HCT116 (cell line): ENCODE results near the gene THRB. TPM values are rescaled to one million over a fixed set of nuclear protein-coding genes. Genes with fewer than 3 reads are reported as not detected.

Experiments used
- ATAC-seq: fragments of 200-7000 bp; cut with Tn5 transposase; 2 replicates; pipeline ENCODE4 v1.9.1; 2020; ENCODE audit warnings: mild to moderate bottlenecking, moderate library complexity
- BruUV-seq: library from RNA; stranded (reverse); fragments of 400-500 nt; replicated peaks from 2 replicates; lab custom pipeline; 2021; lab: Mats Ljungman, UMichigan
- CTCF ChIA-PET: fragments of 300-600 bp; sonication (Branson Sonifier 250); formaldehyde crosslinking; loops from one replicate; lab custom pipeline; 2021; ENCODE audit warnings: antibody characterized with exemption; lab: Charles Lee
- POLR2A ChIA-PET: fragments of 300-600, 350-600 bp; sonication (Branson Sonifier 250); formaldehyde crosslinking; loops from one replicate; lab custom pipeline; 2021; ENCODE audit warnings: antibody characterized with exemption; lab: Charles Lee
- RAD21 ChIA-PET, 2 experiments: fragments of 300-600 bp; sonication (Branson Sonifier 250); formaldehyde crosslinking; loops; one replicate each; lab custom pipeline; 2023; ENCODE audit warnings: low total read pairs in 2 of 2; ENCODE audit not compliant: uncharacterized antibody in 2 of 2, unreplicated experiment in 2 of 2, low non-redundant PET in 1 of 2; lab: Charles Lee
- DNase-seq: peaks from one replicate; pipeline ENCODE4 v3.0.0-alpha.2; 2010; ENCODE audit warnings: low read depth, low spot score
- H2AFZ ChIP-seq: fragments of 200-600 bp; shearing (Covaris generic), sonication (generic); 2 replicates; pipeline ENCODE4 v1.6.1; 2017; ENCODE audit warnings: low read depth, mixed run types, mixed read lengths, antibody characterized with exemption, low read length; ENCODE audit not compliant: poor library complexity, severe bottlenecking
- H3K27ac ChIP-seq: 2 replicates; pipeline ENCODE4 v1.5.1; 2012; ENCODE audit warnings: low read depth, low read length
- H3K27me3 ChIP-seq: fragments of 200-600 bp; sonication (generic); 2 replicates; pipeline ENCODE4 v1.6.1; 2016; ENCODE audit warnings: mixed run types, low read length, mixed read lengths; ENCODE audit not compliant: insufficient read depth
- H3K36me3 ChIP-seq, 2 experiments: fragments of 200-500 bp in 1 of 2; fragments of 200-600 bp in 1 of 2; sonication (Bioruptor generic) in 1 of 2; sonication (generic) in 1 of 2; 2 replicates each; pipeline versions ENCODE4 v1.5.1 to v1.6.1; 2014 to 2016; ENCODE audit warnings: low read length in 2 of 2, inconsistent platforms in 1 of 2, mixed read lengths in 1 of 2, mixed run types in 1 of 2; ENCODE audit not compliant: insufficient read depth in 2 of 2, control insufficient read depth in 1 of 2
- H3K4me1 ChIP-seq, 2 experiments: fragments of 200-600 bp in 1 of 2; sonication (generic) in 1 of 2; 2 replicates each; pipeline versions ENCODE4 v1.5.1 to v1.6.1; 2012 to 2017; ENCODE audit warnings: low read length in 2 of 2, inconsistent platforms in 1 of 2, mild to moderate bottlenecking in 1 of 2, mixed read lengths in 1 of 2, mixed run types in 1 of 2, moderate library complexity in 1 of 2; ENCODE audit not compliant: insufficient read depth in 2 of 2, control insufficient read depth in 1 of 2
- H3K4me2 ChIP-seq: fragments of 200-600 bp; sonication (generic); 2 replicates; pipeline ENCODE4 v1.6.1; 2017; ENCODE audit warnings: mixed run types, low read length, mixed read lengths
- H3K4me3 ChIP-seq, 2 experiments: fragments of 200-600 bp in 1 of 2; sonication (generic) in 1 of 2; replicated peaks in 1 of 2; 2 replicates each; pipeline ENCODE4 v1.5.1; 2011 to 2016; ENCODE audit warnings: low read length in 2 of 2, control low read depth in 1 of 2, low read depth in 1 of 2, mild to moderate bottlenecking in 1 of 2, mixed read lengths in 1 of 2, mixed run types in 1 of 2
- H3K79me2 ChIP-seq: fragments of 200-600 bp; sonication (generic); 2 replicates; pipeline ENCODE4 v1.6.1; 2017; ENCODE audit warnings: mild to moderate bottlenecking, mixed run types, low read length, moderate library complexity, mixed read lengths; ENCODE audit not compliant: insufficient read depth
- H3K9ac ChIP-seq: fragments of 200-600 bp; sonication (generic); 2 replicates; pipeline ENCODE4 v1.6.1; 2016; ENCODE audit warnings: low read length, mixed read lengths
- H3K9me2 ChIP-seq: fragments of 200-600 bp; sonication (generic), shearing (Covaris generic); 2 replicates; pipeline ENCODE4 v1.6.1; 2017; ENCODE audit warnings: mixed run types, mild to moderate bottlenecking, moderate library complexity; ENCODE audit not compliant: insufficient read depth
- H3K9me3 ChIP-seq, 2 experiments: fragments of 200-500 bp in 1 of 2; fragments of 200-600 bp in 1 of 2; sonication (Bioruptor generic) in 1 of 2; sonication (generic) in 1 of 2; 2 replicates each; pipeline ENCODE4 v1.6.1; 2014 to 2017; ENCODE audit warnings: low read length in 2 of 2, mixed read lengths in 2 of 2, inconsistent platforms in 1 of 2, low read depth in 1 of 2, mild to moderate bottlenecking in 1 of 2, mixed run types in 1 of 2, moderate library complexity in 1 of 2; ENCODE audit not compliant: control insufficient read depth in 1 of 2, insufficient read depth in 1 of 2
- H4K20me1 ChIP-seq: fragments of 200-600 bp; sonication (generic), shearing (Covaris generic); 2 replicates; pipeline ENCODE4 v1.6.1; 2017; ENCODE audit warnings: mixed run types, mild to moderate bottlenecking, moderate library complexity; ENCODE audit not compliant: insufficient read depth
- CEBPB ChIP-seq: IDR thresholded peaks from 2 replicates; pipeline ENCODE4 v1.6.1; 2012; ENCODE audit warnings: low read depth
- intact Hi-C: fragments of 100-400 bp; cut with micrococcal nuclease; formaldehyde crosslinking; loops from 2 replicates; pipeline ENCODE4 v1.10.0; 2022
- total RNA-seq: library from RNA; stranded (reverse); gene quantifications from one replicate; pipeline ENCODE4 v1.2.1, GENCODE V29; 2021; ENCODE audit not compliant: unreplicated experiment
- TF ChIP-seq, protein P1 (sequence below): IDR thresholded peaks from 2 replicates; pipeline ENCODE4 v1.6.1; 2012; ENCODE audit warnings: low read depth

THRB gene
- total RNA-seq, 1 experiment from 2014 or later, result 2.5 TPM

GRCh38 chr3:24160424-24161095, 334.1 kb downstream of the THRB start:
- RAD21 ChIA-PET, result no interaction called here
- intact Hi-C loops, result no loop called here

More at GRCh38 chr3:24160424-24161095, 334.1 kb downstream of the THRB start:
- Histone ChIP-seq H3K4me2 (no peak overlapping the region), H4K20me1 (no peaks in the 10 kb centered on the region), H3K36me3 (no peaks in the 10 kb centered on the region), H3K9me3 (no peaks in the 10 kb centered on the region), H3K9me2 (no peaks in the 10 kb centered on the region), H2AFZ (no peak overlapping the region), H3K9ac (no peak overlapping the region), H3K79me2 (no peaks in the 10 kb centered on the region), H3K27ac (no peak overlapping the region), H3K4me3 (no peak overlapping the region), H3K27me3 (no peaks in the 10 kb centered on the region), H3K4me1 (peaks cover 3 to 33% of the 10 kb centered on the region in 2 experiments)
- DNase-seq, result no peak
- TF ChIP-seq CEBPB, result no peak
- TF ChIP-seq, protein P1, sequence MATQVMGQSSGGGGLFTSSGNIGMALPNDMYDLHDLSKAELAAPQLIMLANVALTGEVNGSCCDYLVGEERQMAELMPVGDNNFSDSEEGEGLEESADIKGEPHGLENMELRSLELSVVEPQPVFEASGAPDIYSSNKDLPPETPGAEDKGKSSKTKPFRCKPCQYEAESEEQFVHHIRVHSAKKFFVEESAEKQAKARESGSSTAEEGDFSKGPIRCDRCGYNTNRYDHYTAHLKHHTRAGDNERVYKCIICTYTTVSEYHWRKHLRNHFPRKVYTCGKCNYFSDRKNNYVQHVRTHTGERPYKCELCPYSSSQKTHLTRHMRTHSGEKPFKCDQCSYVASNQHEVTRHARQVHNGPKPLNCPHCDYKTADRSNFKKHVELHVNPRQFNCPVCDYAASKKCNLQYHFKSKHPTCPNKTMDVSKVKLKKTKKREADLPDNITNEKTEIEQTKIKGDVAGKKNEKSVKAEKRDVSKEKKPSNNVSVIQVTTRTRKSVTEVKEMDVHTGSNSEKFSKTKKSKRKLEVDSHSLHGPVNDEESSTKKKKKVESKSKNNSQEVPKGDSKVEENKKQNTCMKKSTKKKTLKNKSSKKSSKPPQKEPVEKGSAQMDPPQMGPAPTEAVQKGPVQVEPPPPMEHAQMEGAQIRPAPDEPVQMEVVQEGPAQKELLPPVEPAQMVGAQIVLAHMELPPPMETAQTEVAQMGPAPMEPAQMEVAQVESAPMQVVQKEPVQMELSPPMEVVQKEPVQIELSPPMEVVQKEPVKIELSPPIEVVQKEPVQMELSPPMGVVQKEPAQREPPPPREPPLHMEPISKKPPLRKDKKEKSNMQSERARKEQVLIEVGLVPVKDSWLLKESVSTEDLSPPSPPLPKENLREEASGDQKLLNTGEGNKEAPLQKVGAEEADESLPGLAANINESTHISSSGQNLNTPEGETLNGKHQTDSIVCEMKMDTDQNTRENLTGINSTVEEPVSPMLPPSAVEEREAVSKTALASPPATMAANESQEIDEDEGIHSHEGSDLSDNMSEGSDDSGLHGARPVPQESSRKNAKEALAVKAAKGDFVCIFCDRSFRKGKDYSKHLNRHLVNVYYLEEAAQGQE, result peak; percentile 75
- ChIA-PET CTCF (no interaction called here), POLR2A (no interaction called here)
- ATAC-seq, result no peak
- BruUV-seq, result no TSS peak
